Stimulated activated CD4-positive, alpha-beta T cell treated with anti-CD3 and anti-CD28 coated beads, Interleukin-1b, Interleukin-23, amount 100 ng/mL, for 48 hours (primary cell): ENCODE measurements around the gene TMEM52.
A peak's percentile ranks its signal among the peaks of the same experiment; 100 is the strongest.

Source experiments
- DNase-seq: peaks from one replicate; pipeline ENCODE4 v3.0.0-alpha.2; 2020

The TMEM52 gene

GRCh38 chr1:1918901-1919303 lies at the start of gene TMEM52:
TMEM52 (minus strand) TSS chr1:1919279; CDS start chr1:1919265, 14 bp downstream.
- DNase-seq = no peak

- DNase-seq = no peak
Measured at GRCh38 chr1:1967879-1968278, 48.8 kb upstream of the TMEM52 start.

GRCh38 chr1:1967151-1967550 lies 48.1 kb upstream of the TMEM52 start:
- DNase-seq = no peak

- no peak for DNase-seq
Measured at GRCh38 chr1:1966071-1966740, 47.1 kb upstream of the TMEM52 start.

- DNase-seq = no peak
Measured at GRCh38 chr1:1965546-1965945, 46.5 kb upstream of the TMEM52 start.

- no peak for DNase-seq
Measured at GRCh38 chr1:1964811-1965210, 45.7 kb upstream of the TMEM52 start.

- no peak for DNase-seq
Measured at GRCh38 chr1:1963570-1963969, 44.5 kb upstream of the TMEM52 start.

GRCh38 chr1:1962752-1963151 lies 43.7 kb upstream of the TMEM52 start:
- DNase-seq = no peak

GRCh38 chr1:1960480-1961196 lies 41.6 kb upstream of the TMEM52 start:
- DNase-seq = no peak

- peak; percentile 84 for DNase-seq
Measured at GRCh38 chr1:1959840-1960479, 40.9 kb upstream of the TMEM52 start.

- DNase-seq = no peak
Measured at GRCh38 chr1:1959459-1959839, 40.4 kb upstream of the TMEM52 start.

- no peak for DNase-seq
Measured at GRCh38 chr1:1958071-1958541, 39.0 kb upstream of the TMEM52 start.

- DNase-seq = no peak
Measured at GRCh38 chr1:1957533-1957961, 38.5 kb upstream of the TMEM52 start.

- DNase-seq = no peak
Measured at GRCh38 chr1:1956586-1957532, 37.8 kb upstream of the TMEM52 start.

GRCh38 chr1:1956101-1956500 lies 37.0 kb upstream of the TMEM52 start:
- DNase-seq = no peak

GRCh38 chr1:1955621-1956094 lies 36.6 kb upstream of the TMEM52 start:
- DNase-seq = no peak

GRCh38 chr1:1954831-1955441 lies 35.9 kb upstream of the TMEM52 start:
- DNase-seq = peak; percentile 31

GRCh38 chr1:1954015-1954414 lies 34.9 kb upstream of the TMEM52 start:
- no peak for DNase-seq

GRCh38 chr1:1950940-1951339 lies 31.9 kb upstream of the TMEM52 start:
- no peak for DNase-seq

- DNase-seq = no peak
Measured at GRCh38 chr1:1948783-1949182, 29.7 kb upstream of the TMEM52 start.

- DNase-seq = no peak
Measured at GRCh38 chr1:1947493-1947892, 28.4 kb upstream of the TMEM52 start.

- DNase-seq = no peak
Measured at GRCh38 chr1:1946540-1946939, 27.5 kb upstream of the TMEM52 start.
